ENCODE data around the gene FGFBP3. TPM values are rescaled to one million over a fixed set of nuclear protein-coding genes. Genes with fewer than 3 reads are reported as not detected.

FGFBP3 gene, protein sequence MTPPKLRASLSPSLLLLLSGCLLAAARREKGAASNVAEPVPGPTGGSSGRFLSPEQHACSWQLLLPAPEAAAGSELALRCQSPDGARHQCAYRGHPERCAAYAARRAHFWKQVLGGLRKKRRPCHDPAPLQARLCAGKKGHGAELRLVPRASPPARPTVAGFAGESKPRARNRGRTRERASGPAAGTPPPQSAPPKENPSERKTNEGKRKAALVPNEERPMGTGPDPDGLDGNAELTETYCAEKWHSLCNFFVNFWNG
- 1 to 10 TPM; 2.9 to 3.3 (median 3.2) TPM for polyA plus RNA-seq (ENCODE audit: insufficient read length in 4 of 4)

DNA sequence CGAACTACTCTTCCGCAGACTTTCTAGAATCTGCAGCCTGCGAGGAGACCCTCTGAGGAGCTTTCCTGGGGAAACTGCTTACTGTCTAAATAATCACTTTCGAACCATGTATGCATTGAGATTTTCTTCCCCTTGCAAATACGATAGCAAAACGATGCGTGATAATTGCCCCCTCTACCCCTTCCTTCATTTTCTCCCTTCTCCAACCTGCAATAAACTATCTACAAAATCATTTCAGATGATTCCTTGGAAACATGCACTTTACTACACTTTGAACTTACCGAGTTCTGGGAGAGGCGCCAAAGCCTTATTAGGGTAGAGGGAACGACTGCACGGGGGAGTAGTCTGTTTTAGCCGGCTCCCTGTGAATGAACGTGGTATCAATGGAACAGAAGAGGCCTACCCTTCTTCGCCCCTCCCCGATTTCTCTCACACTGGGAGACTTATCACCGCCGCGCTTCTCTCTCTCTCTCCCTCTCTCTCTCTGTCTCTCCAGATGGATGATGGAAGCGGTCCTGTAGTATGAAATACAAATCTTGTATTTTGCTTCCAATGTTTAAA, at the start of gene FGFBP3:
FGFBP3 (minus strand) TSS at position 370 of the 561 bp plus-strand sequence. CDS start 517 bp downstream, outside the sequence.
- no peak for DNase-seq (ENCODE audit: low read depth in 4 of 4, low spot score in 3 of 4)

DNA sequence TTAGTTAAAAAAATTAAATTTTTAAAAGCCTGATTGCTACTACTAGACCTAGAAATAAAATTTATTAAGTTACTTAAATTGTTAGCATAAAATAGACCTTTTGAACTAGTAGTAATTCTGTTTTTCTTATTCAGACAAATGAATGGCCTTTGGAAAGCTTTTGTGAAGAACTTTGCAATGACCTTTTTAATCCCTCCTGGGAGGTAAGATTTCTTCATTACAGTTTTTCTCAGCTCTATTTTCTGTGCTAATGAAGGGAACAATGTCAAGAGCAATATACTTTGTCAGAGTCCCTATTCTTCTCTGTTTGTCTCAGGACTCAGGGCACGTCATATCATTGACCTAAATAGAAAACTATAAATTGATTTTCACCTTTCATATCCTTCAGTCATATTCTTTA, 47.8 kb upstream of the FGFBP3 start:
- DNase-seq (ENCODE audit: low read depth in 4 of 4, low spot score in 3 of 4), result no peak

DNA sequence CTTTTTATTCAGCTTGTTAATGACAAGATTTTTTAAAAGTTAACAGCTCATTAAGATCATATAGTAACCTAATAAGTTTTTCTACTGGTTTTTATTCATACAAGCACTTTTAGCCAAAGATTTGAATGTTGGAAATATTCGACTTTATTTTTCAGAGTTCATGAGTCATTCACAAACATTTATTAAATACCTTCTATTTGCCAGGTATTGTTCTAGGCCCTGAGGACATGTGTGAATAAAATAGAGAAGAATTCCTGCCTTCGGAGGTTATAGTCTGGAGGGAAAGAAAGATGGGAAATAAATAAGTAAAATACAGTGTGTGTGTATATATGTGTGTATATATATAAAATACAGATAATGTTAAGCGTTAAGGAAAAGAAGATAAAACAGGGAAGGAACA, 45.8 kb upstream of the FGFBP3 start:
- no peak for DNase-seq (ENCODE audit: low read depth in 4 of 4, low spot score in 3 of 4)

DNA sequence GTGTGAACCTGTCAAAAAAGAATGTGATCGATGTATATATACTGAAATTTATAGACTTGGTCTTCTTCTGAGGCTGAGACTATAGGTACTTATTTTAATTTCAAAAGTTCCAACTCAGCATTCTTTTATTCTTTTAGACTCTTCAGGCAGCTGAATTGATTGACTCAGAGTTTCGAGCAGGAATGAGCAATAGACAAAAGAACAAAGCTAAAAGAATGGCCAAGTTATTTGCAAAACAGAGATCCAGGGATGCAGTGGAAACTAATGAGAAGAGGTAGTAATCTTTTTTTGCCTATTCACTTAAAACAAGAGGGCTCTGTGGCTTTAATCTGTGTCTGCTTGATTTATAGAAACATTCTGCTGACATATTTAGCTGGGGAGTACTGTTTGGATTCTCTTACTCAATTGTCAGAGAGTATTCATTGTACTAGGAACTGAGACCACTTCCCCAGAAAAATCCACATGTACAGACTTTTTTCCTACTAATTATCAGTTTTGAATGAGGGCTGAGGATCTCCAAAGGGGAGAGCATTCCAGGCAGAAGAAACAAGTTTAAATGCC, 44.4 kb upstream of the FGFBP3 start:
- DNase-seq (ENCODE audit: low read depth in 4 of 4, low spot score in 3 of 4), result no peak

DNA sequence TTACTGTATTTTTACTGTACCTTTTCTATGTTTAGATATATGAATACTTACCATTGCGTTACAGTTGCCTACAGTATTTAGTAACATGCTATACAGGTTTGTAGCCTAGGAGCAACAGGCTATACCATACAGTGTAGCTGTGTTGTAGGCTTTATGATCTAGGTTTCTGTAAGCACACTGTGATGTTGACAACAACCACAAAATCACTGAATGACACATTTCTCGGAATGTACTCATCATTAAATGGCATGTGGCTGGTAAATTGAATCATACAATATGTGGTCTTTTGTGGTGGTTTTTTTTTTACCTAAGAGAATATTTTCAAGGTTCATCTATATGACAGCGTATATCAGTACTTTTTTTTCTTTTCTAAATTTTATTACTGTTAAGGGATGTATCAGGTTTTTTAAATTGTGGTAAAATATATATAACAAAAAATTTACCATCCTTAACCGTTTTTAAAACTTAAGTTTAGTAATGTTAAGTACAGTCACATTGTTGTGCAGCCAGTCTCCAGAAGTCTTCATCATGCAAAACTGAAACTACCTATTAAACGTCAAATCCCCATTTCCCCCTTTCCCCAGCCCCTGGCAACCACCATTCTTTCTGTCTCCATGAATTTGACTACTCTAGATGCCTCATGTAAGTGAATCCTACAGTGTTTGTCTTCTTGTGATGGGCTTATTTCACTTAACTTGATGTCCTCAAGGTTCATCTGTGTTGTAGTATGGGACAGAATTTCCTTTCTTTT, 35.8 kb upstream of the FGFBP3 start:
- no peak for DNase-seq (ENCODE audit: low read depth in 4 of 4, low spot score in 3 of 4)

DNA sequence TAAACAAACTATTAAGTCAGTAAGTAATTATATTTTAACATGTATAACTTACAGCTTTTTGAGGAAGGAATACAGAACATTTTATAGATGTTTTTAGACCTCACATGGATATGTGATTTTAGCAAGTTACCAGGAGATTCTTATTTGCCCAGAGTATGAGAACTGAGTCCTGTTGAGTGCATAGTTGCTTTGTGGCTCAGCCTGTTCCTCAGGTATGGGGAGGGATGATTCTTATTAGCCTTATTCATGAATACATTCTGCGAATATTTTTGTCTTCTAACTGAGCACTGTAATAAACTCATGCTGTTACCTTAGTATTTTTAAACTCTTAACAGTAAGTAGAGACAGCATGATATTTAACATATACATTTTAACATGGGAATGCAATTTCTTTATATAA, 32.1 kb upstream of the FGFBP3 start:
- no peak for DNase-seq (ENCODE audit: low read depth in 4 of 4, low spot score in 3 of 4)

DNA sequence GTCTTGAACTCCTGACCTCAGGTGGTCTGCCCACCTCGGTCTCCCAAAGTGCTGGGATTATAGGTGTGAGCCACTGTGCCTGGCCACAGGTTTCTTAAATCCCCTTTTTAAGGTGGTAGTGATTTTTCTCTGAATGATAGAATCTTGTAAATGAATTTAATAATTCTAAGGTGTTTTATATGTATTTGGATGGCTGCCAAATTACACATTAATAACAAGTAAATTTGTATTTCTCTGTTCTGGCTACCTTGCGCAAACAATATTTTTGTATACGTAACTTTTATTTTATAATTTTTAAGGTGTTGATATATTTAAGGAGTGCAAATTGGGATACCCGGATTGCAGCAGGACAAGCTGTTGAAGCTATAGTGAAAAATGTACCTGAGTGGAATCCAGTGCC, 30.4 kb upstream of the FGFBP3 start:
- no peak for DNase-seq (ENCODE audit: low read depth in 4 of 4, low spot score in 3 of 4)

DNA sequence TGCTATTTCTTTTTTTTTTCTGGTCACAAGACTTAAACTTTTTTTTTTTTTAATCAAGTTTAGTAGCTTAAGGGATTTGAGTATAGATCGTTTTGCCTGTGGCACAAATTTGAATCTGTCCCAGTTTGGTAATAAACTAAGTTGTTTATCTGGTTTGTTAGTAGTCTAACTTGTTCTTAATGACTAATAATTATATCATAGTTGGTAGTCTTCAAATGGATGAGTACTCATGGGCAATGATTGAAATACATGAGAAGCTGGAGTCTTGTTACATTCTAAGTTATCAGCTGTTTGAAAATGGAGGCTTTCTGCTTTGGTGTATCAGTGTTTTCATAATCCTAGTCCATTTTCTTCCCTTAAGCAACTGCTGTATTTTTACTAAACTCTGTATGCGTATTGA, 26.6 kb upstream of the FGFBP3 start:
- DNase-seq (ENCODE audit: low read depth in 4 of 4, low spot score in 3 of 4), result no peak

DNA sequence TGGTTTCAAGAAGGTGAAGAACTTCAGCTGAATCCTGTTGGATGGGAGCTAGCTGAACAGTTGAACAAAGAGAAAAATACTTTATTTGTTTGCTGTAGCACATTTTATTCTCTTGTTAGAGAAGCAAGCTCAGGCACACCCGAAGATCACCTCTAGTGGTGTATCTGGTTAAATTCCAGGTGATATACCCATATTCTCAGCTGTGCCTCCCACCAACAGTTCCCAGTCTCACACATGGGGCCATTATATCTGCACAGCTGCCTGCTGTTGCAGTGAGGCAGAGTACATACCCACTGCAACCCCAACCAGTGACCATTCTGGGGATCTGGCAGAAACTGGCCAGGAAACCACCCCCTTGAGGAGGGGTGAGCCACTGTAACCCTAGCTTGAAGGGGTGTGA, 23.5 kb upstream of the FGFBP3 start:
- DNase-seq (ENCODE audit: low read depth in 4 of 4, low spot score in 3 of 4), result no peak

DNA sequence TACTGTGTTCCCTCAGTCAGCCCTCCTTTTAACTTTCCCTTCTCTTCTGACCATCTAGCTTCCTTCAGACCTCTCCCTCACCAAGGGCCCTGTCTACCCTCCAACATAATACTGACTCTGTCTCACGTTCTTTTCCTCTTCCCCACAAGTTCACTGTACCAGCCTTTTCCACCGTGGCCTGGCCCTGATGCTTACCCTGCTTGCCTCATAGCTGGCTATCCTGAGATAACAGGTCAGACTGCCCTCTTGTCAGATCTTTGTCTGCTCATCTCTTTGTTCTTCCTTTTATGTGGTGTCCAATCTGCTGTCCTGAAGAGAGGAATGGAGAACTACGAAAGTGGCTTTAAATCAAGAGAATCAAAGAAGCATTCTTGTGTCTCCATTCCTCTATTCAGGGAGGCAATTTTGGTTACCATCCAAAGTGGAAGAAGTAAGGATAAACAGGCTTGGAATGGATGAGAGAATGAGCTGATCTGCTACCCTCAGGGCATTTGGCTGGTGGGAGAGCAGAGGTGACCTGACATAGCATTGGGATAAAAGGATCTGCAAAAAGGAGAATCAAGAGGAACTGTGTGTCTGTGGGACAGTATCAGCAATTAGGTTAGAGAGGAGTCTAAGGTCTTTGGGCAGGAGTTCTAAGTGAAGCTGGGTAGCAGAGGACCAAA, 22.4 kb upstream of the FGFBP3 start:
- no peak for DNase-seq (ENCODE audit: low read depth in 4 of 4, low spot score in 3 of 4)

DNA sequence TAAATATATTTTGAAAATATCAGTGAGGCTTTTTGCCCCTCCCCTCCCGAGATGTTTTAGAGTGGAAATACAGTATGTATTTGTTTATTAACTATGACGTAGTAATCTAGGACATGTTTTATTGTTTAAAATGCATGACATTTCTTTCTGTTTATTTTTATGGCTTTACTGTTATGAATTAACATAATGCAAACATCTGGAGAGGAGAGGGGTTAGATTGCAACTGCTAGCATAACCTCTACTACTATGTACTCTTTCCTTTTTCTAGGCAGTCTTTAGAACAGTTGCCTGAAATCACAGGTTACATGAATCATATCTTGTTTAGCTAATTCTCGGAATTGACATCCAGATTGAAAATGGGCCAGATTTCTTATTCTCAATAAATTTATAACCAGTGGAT, 21.7 kb upstream of the FGFBP3 start:
- DNase-seq (ENCODE audit: low read depth in 4 of 4, low spot score in 3 of 4), result no peak

DNA sequence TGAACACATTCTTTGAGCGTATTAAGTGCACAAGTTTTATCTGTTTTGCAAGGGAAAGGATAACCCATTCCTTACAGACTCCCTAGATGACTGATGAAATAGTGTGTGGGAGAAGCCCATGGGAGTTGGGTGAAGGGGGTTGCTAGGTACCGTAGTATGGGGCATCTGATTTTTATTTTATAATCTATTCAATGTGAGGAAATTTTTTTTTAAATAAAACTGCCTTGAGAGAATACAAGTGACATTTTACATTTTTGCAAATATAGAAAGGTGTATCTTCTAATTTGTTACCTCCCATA, 15.7 kb upstream of the FGFBP3 start:
- DNase-seq (ENCODE audit: low read depth in 4 of 4, low spot score in 3 of 4), result no peak

DNA sequence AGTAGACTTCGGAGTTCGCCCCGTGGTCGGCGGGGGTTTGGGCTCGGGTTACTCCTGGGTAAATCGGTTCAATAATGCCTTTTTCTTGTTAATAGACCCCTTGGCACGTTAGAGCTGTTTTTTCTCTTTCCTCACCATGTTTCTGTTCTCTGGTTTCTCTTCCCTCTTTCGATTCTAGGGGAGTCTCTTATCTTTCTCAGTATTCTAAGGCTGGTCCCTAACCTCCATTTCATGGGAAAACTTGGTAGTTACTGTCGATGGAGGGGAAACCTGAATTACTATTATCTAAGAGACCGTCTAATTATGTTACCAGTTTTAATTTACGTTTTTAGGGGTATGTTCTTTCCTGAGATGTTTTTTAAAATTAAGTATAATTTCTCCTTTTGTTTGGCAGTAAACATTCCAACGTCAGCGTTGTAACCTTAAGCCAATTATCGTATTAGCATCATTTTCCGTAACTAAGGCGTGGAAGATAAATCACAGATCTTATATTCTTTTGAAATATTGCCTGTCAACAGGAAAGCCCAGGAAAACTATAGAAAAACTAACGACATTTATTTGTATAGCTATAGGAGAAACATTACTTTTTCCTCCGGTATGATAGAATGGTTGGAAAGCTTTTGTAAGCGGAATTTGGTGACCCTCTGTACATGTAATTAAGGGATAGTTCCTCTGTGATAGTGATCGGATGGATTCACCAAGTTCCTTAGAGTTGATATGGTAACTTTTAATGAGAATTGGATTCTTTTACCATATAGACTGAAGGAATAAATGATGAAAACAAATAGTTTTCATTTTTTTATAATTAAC, 15.1 kb upstream of the FGFBP3 start:
- DNase-seq (ENCODE audit: low read depth in 4 of 4, low spot score in 3 of 4), result no peak

DNA sequence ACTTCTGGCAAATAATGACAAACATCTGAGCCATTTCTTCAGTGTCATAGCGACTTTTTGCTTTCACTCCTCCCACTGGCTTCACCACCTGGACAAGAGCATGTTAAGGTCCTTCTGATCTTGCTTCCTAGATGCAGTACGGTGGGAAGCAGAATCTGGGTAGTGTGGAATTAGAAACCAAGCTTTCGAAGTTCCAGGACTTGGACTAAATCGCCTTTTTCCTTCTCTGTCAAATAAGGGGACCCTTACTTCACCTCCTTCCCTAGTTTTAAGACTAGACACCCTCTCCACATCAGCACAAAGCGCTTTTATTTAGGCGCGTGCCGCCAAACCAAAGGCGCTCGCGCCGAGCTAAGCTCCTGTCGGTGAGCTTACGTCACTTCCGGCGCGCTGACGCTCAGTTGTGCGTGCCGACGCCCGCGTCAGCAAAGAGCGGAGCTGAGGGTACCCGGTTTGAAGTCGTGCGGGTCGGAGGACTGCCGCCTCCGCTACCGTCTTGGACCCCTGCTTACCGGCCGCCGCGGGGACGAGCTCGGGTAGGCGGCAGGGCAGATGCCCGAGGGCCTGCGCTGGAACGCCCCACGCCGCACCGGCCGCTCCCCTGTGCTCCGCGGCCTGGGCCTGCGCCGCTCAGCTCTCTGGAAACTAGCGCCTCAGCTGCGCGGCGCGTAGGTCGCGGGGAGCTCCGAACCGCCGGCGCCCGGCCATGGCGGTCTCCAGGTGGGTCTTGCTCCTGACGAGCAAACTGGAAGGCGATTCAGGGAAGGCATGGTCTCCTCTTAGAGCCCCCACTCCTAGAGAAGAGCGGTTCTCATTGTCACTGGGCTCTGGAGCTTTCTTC, 14.3 kb upstream of the FGFBP3 start, which contains the start of gene BTAF1:
BTAF1 (plus strand) TSS at position 400 of the 841 bp plus-strand sequence; CDS start at position 707, 307 bp downstream.
- DNase-seq (ENCODE audit: low read depth in 4 of 4, low spot score in 3 of 4), result peak; percentile 90 to 91 (median 91)

DNA sequence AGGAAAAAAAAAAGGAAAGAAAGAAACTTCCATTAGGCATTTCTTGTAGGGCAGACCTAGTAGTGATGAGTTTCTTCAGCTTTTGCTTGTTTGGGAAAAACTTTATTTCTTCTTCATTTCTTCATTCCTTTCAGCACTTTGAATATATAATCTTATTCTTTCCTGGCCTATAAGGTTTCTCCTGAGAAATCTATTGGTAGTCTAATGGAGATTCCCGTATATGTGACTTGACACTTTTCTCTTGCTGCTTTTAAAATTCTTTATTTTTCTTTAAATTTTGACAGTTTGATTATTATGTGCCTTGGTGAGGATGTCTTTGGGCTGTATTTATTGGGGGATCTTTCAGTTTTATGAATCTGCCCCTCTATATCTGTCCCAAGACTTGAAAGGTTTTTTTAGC, 10.4 kb upstream of the FGFBP3 start:
- no peak for DNase-seq (ENCODE audit: low read depth in 4 of 4, low spot score in 3 of 4)

DNA sequence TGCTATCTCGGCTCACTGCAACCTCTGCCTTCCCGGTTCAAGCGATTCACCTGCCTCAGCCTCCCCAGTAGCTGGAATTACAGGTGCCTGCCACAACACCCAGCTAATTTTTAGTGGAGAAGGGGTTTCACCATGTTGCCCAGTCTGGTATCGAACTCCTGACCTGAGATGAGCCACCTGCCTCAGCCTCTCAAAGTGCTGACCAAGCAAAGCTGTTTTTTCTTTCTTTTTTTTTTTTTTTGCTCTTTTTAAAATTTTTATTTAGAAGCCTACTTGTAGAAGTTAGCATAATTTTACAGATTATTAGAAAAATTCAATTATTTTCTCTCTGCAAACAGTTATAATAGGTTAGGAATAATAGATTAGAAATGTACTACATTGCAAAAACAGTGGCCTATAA, 1.2 kb upstream of the FGFBP3 start:
- no peak for DNase-seq (ENCODE audit: low read depth in 4 of 4, low spot score in 3 of 4)

DNA sequence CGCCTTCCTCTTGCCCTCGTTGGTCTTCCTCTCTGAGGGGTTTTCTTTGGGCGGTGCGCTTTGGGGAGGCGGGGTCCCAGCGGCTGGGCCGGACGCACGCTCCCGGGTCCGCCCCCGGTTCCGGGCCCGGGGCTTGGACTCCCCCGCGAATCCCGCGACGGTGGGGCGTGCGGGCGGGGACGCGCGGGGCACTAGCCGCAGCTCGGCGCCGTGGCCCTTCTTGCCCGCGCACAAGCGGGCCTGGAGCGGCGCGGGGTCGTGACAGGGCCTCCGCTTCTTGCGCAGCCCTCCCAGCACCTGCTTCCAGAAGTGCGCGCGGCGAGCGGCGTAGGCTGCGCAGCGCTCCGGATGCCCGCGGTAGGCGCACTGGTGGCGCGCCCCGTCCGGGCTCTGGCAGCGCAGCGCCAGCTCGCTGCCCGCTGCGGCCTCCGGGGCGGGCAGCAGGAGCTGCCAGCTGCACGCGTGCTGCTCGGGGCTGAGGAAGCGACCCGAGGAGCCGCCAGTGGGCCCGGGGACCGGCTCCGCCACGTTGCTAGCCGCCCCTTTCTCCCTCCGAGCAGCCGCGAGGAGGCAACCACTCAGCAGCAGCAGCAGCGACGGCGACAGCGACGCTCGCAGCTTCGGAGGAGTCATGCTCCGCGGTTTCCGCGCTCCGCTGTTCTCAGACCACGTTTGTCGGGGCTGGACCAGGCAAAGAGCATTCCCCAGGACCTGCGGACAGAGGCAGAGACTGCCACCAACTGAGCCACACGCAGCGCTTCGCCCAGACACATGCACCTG, 759 bp downstream of the FGFBP3 start:
- peak in 2 of 4 donors; percentile 72 to 74 for DNase-seq (ENCODE audit: low read depth in 4 of 4, low spot score in 3 of 4)

DNA sequence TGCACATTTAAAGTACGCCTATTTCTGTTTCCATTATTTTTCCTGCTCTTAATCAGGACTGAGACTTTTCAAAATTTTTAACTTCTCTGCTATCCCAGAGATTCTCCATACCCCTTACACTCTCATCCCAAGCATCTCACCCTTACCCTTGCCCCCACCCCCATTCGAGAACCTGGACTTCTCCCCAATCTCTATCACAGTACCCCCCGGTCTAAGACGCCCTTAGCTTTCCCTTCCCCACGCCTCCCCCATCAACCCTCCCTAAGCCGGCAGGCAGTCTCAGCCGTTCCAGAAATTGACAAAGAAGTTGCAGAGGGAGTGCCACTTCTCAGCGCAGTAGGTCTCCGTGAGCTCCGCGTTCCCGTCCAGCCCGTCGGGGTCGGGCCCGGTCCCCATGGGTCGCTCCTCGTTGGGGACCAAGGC, 1.4 kb downstream of the FGFBP3 start:
- no peak for DNase-seq (ENCODE audit: low read depth in 4 of 4, low spot score in 3 of 4)

Data from left renal pelvis (tissue), 4 donors.